GM20431 (cell line): ENCODE results near the gene ORC2.
"Not testable (repeated sequence)": the region's sequence is repeated elsewhere in the genome, so short reads cannot be mapped to it uniquely, and the experiment has no call there.

ENCODE experiments used
- in situ Hi-C: fragments of 300-500 bp; cut with MseI, MboI; formaldehyde crosslinking; loops from one replicate; pipeline ENCODE4 v1.15.0; 2020; ENCODE audit warnings: low sequenced_read_pairs; ENCODE audit not compliant: unreplicated experiment

The ORC2 gene

GRCh38 chr2:200943527-200944105, 19.8 kb downstream of the ORC2 start:
- in situ Hi-C loops: no loop called here

- in situ Hi-C loops: no loop called here
These were observed 23.6 kb downstream of the ORC2 start for GRCh38 chr2:200939832-200940231.

GRCh38 chr2:200930947-200931626, 32.4 kb downstream of the ORC2 start:
- in situ Hi-C loops: no loop called here

- in situ Hi-C loops: no loop called here
These were observed 33.9 kb downstream of the ORC2 start for GRCh38 chr2:200929334-200930249.

- in situ Hi-C loops: no loop called here
These were observed 41.0 kb downstream of the ORC2 start for GRCh38 chr2:200922439-200922838.

- in situ Hi-C loops: loop anchor here (10.0 kb wide), 1 partner anchor 261 kb away; no protein-coding TSS in a partner anchor
These were observed 49.8 kb downstream of the ORC2 start for GRCh38 chr2:200913654-200914053.

- in situ Hi-C loops: loop anchor here (10.0 kb wide), 1 partner anchor 265 kb away; no protein-coding TSS in a partner anchor
These were observed 53.5 kb downstream of the ORC2 start for GRCh38 chr2:200909958-200910357.

- in situ Hi-C loops: no loop called here
These were observed 57.7 kb downstream of the ORC2 start for GRCh38 chr2:200905618-200906296.

GRCh38 chr2:200901459-200902072, 61.9 kb downstream of the ORC2 start:
- in situ Hi-C loops: no loop called here

GRCh38 chr2:200899482-200899881, 64.0 kb downstream of the ORC2 start:
- in situ Hi-C loops: no loop called here

- in situ Hi-C loops: no loop called here
These were observed 74.5 kb downstream of the ORC2 start, which contains the start of the genes NIF3L1 and PPIL3 for GRCh38 chr2:200888704-200889625. TSS of gene NIF3L1 (plus strand) at chr2:200889371. CDS start at chr2:200891944, 2,573 bp downstream. TSS of gene PPIL3 (minus strand) at chr2:200889077. CDS start at chr2:200887615, 1,462 bp downstream.

- in situ Hi-C loops: not testable (repeated sequence)
These were observed 81.7 kb downstream of the ORC2 start for GRCh38 chr2:200881715-200882249.

- in situ Hi-C loops: no loop called here
These were observed 85.1 kb downstream of the ORC2 start for GRCh38 chr2:200878289-200878880.

- in situ Hi-C loops: no loop called here
These were observed 86.0 kb downstream of the ORC2 start for GRCh38 chr2:200877443-200877842.

GRCh38 chr2:200873560-200873959, 89.9 kb downstream of the ORC2 start:
- in situ Hi-C loops: no loop called here

GRCh38 chr2:200871151-200871550, 92.3 kb downstream of the ORC2 start:
- in situ Hi-C loops: no loop called here

- in situ Hi-C loops: no loop called here
These were observed 94.4 kb downstream of the ORC2 start for GRCh38 chr2:200869014-200869413.
